Stimulated activated CD4-positive, alpha-beta T cell treated with anti-CD3 and anti-CD28 coated beads, Interleukin-2, amount 100 ng/mL, for 48 hours (primary cell): ENCODE results near the gene PSMF1.

ENCODE experiments used
- DNase-seq, 2 donors: peaks; one replicate each; pipeline ENCODE4 v3.0.0-alpha.2; 2020

PSMF1 gene

DNA sequence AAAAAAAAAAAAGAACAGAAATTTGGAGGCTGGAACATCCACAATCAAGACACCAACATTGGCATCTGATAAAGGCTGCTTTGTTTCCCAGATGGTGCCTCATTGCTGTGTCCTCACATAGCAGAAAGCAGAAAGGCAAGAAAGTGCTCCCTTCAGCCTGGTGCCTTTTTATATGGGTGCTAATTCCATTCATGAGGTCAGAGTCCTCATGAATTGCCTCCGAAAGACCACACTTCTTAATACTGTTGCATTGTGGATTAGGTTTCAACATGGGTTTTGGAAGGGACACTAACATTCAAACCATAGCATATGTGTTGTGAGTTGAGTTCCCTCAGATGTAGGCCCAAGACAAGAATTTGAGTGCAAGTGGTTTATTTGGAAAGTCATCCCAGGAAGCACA lies 76.8 kb downstream of the PSMF1 start:
- no peak for DNase-seq

DNA sequence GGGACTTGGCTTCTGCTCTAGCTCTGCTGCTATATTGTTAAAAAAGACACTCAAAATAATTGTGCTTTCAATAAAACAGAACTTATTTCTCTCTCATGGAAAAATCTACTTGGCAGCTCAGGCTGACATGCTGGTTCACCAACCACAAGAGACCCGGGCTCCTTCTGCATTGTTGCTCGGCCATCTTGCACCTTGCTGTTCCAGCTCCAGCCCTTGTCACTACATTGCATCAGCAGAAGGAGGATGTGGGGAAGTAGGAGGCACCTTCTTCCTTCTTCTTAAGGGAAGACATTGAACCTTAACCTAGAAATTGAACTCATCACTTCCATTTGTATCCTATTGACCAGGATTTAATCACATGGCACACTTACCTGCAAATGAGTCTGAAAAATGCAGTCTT lies 78.2 kb downstream of the PSMF1 start:
- DNase-seq: no peak

DNA sequence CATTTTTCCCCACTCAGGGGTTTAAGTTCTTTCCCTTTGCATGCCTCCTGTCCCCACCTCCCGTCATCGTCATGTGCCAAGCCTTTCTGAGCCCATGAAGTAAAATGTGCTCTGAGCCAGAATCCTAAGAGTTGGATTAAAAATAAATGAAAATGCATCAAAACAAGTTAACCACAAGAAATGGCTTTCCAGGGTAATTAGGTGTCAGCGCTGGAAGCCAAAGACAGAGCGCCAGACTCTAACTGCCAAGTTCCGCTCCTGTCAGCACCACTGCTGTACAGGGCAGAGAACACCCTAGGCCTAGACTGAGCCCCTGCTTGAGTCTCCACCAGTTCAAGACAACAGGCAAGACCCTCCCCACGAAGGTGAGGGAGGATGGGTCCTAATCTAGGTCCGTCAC lies 79.4 kb downstream of the PSMF1 start:
- no peak for DNase-seq

- no peak for DNase-seq
Measured at GRCh38 chr20:1198751-1199150, 80.3 kb downstream of the PSMF1 start.

GRCh38 chr20:1199212-1199873 lies 80.9 kb downstream of the PSMF1 start:
- no peak for DNase-seq

GRCh38 chr20:1199964-1200363 lies 81.6 kb downstream of the PSMF1 start:
- DNase-seq: no peak

GRCh38 chr20:1202762-1203504 lies 84.5 kb downstream of the PSMF1 start, which contains the start of gene C20orf202:
Gene C20orf202, plus strand, starts transcription at chr20:1203454. Its CDS starts 132 bp downstream, at chr20:1203586.
- no peak for DNase-seq

GRCh38 chr20:1203630-1204029 lies 85.2 kb downstream of the PSMF1 start:
- DNase-seq: no peak

DNA sequence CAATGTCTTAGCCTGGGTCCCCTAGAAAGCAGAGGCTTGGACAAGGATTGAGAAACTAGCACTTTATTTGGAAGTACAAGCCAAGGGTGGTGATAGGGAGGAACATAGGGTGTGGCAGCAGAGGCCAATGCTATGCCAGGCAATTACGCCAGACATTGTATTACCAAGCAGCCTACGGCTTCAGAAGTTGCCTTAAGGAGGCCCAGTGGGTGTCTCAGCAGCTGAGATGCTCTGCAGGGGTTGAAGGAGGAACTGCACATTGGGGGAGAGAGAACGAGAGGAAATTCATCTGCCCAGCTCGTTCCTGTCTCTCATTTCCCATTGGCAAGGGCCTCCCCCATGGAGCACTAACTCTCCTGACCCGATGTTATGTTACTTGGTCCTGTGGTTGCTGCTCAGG lies 85.7 kb downstream of the PSMF1 start:
- no peak for DNase-seq

DNA sequence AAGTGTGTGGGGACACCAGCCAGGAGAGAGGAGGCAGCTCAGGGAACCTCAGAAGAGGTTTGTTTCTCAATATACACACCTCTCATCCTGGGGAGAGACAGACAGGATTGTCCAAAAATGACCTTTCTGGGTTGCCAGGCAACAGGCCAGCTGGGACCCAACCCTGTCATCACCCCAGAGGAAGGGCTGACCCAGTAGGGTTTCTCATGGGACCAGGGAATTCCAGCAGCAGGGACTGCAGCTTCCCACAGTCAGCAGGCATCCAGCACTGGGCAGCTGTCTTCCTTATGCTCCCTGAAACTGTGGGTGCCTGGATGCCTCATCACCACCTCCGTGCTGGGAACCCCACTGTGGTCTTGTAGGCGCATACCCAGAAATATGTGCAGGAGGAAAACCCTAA lies 86.2 kb downstream of the PSMF1 start:
- no peak for DNase-seq

DNA sequence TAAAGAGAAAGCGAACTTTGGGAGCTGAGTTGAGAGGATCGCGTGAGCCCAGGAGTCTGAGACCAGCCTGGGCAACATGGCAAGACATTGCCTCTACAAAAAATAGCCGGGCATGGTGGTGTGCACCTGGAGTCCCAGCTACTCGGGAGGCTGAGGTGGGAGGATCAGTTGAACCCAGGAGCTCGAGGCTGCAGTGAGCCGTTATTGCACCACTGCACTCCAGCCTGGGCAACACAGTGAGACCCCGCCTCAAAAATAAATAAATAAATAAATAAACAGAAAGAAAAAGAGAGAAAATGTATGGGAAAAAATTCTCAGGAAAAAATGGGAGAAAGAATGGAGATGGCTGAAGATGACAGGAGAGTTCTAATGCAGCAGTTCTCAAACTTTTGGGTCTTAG lies 87.4 kb downstream of the PSMF1 start:
- no peak for DNase-seq

- no peak for DNase-seq
Measured at GRCh38 chr20:1206366-1207148, 88.2 kb downstream of the PSMF1 start.

GRCh38 chr20:1207293-1207878 lies 89.0 kb downstream of the PSMF1 start:
- DNase-seq: no peak

DNA sequence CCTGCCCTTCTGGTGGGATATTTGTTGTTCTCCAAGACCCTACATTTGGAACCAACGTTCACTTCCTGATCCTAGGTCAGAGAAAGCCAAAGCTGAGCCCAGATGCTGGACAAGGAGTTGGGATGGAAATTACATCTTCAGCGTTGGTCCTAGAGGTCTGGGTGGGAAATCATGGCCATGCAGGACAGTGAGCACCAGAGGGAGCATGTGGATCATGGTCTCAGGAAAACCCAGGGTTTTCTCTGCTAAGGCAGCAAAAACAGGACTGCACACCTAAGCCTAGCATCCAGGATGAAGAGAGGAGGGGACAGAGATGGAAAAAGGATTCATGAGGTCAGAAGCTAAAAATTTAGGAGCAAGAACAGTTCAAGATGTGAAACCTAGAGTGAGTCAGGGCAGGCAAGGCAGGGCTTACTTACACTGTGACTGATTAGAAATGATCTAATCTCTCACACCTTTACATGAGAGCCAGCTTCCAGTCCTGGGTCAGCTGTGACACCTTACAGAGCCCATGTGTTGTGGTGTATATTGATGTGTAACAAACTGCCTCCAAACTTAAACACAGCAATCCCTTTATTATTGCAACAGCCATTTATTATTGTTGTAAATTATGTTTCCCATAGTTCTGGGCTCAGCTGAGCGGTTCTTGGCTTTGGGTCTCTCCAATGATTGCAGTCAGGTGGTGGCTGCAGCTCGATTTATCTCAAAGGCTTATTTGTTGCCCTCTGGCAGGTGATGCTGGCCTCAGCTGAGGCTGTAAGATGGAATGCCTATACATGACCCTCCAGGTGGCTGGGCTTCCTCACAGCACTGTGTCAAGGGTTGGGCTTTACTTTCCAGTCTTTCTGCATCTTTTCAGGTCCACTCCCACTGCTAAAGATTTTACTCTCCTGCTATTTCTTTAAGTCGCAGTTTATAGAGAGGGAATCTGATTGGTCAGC lies 91.3 kb downstream of the PSMF1 start:
- no peak for DNase-seq

GRCh38 chr20:1210501-1210900 lies 92.1 kb downstream of the PSMF1 start:
- DNase-seq: no peak

DNA sequence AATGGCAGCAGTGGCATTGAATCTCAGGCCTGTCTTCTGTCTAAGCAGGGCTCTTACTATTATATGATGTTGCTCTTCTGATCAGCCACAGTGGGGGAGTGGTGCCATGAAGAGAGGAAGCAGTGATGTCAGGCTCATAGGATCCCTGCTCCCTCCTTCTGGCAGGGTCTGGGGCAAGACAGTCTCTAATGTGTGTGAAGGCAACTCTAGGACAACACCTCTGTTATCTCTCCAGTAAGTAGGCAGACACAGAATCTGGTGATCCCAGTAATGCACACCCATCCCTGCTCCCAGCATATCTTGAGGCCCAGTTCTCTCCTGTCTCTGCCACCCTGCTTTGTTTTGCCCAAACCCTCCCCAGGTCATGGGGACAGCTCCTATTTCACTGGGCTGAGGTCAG lies 93.6 kb downstream of the PSMF1 start:
- no peak for DNase-seq

DNA sequence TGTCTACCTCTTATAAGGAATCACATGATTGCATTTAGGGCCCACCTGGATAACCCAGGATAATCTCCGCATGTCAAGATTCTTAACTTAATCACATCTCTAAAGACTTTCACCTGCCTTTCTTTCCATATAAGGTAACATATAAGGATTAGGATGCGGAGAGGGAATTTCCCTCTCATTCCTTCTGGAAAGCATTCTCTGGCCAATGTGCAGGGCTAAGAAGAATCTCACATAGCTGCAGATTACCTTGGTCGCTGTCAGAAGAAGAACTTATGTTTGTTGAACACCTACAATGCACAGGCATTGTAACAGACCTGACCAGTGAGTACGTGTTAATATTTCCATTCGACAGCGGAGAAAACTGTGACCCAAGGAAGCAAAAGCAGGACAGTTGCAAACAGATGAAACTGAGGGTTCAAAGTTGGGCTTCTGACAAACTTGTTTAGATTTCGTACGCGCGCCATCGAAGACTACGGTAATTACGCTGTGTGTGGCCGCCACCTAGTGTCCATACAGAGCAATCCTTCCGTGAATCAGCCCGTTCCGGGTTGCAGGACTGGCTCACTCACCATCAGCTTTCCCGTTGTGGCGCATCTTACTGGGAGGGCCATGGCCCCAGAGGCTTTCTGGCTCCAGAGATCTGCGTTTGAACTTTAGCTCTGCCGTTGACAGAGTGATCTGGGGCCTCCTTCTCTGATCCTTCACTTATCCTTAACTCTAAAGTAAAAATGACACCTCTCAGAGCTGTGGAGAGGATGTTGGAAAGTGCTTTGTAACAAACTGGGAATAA lies 94.4 kb downstream of the PSMF1 start:
- DNase-seq: peak; percentile 62 to 65

GRCh38 chr20:1214838-1215261 lies 96.4 kb downstream of the PSMF1 start:
- DNase-seq: no peak

GRCh38 chr20:1215386-1216170 lies 97.2 kb downstream of the PSMF1 start:
- DNase-seq: peak; percentile 54 to 57
